Esophagus muscularis mucosa (tissue), 4 donors: ENCODE measurements around the gene PRKN. TPM values are rescaled to one million over a fixed set of nuclear protein-coding genes. Genes with fewer than 3 reads are reported as not detected.

Source experiments
- DNase-seq: peaks from one replicate; pipeline ENCODE4 v3.0.0-alpha.2; 2017; ENCODE audit errors: extremely low spot score
- H3K27ac ChIP-seq, 4 donors: fragments of 200-600 bp; sonication (generic); replicated peaks in 1 of 4; 1 replicate in 3 of 4; 2 replicates in 1 of 4; pipeline ENCODE4 v1.5.1; 2016 to 2019; ENCODE audit warnings: mild to moderate bottlenecking in 1 of 4
- H3K27me3 ChIP-seq, 4 donors: fragments of 200-600 bp; sonication (generic); one replicate each; pipeline versions ENCODE4 v1.5.1 to v1.6.0; 2016 to 2019
- H3K36me3 ChIP-seq, 4 donors: fragments of 200-600 bp; sonication (generic); one replicate each; pipeline ENCODE4 v1.5.1; 2016 to 2019
- H3K4me1 ChIP-seq, 4 donors: fragments of 200-600 bp; sonication (generic); one replicate each; pipeline ENCODE4 v1.5.1; 2016 to 2019
- H3K4me3 ChIP-seq, 4 donors: fragments of 200-600 bp; sonication (generic); 1 replicate in 2 of 4; 2 replicates in 2 of 4; pipeline ENCODE4 v1.5.1; 2016 to 2019; ENCODE audit warnings: mild to moderate bottlenecking in 4 of 4, moderate library complexity in 1 of 4
- H3K9me3 ChIP-seq, 4 donors: fragments of 200-600 bp; sonication (generic); 1 replicate in 3 of 4; 2 replicates in 1 of 4; pipeline ENCODE4 v1.5.1; 2016 to 2019
- CTCF ChIP-seq, 3 experiments: fragments of 200-600 bp in 2 of 3; fragments of 450-650 bp in 1 of 3; sonication (generic) in 2 of 3; IDR thresholded peaks; one replicate each; pipeline ENCODE4 v1.5.1; 2017 to 2019; ENCODE audit warnings: antibody characterized with exemption in 3 of 3, mild to moderate bottlenecking in 2 of 3, moderate library complexity in 1 of 3
- EP300 ChIP-seq: sonication (generic); formaldehyde crosslinking; IDR thresholded peaks from one replicate; pipeline ENCODE4 v1.6.1; 2017; ENCODE audit warnings: antibody characterized with exemption
- POLR2A ChIP-seq: fragments of 450-650 bp; IDR thresholded peaks from one replicate; pipeline ENCODE4 v1.6.1; 2017; ENCODE audit warnings: antibody characterized with exemption, moderate library complexity, mild to moderate bottlenecking, low read depth
- POLR2AphosphoS5 ChIP-seq, 2 donors: sonication (generic); formaldehyde crosslinking; IDR thresholded peaks; one replicate each; pipeline ENCODE4 v1.6.1; 2017; ENCODE audit warnings: antibody characterized with exemption in 2 of 2
- WGBS: methylation state at CpG from one replicate; pipeline ENCODE4 v1.1.5; 2018; 5-methylcytosine and 5-hydroxymethylcytosine counted together
- intact Hi-C: fragments of 100-400 bp; cut with DNase I; formaldehyde crosslinking; loops from one replicate; pipeline ENCODE4 v1.15.1; 2023
- total RNA-seq, 4 donors: library from RNA; depleted of rRNA; stranded (reverse); fragments of >200 nt; gene quantifications; one replicate each; pipeline versions ENCODE4 v1.1.0 to v1.2.1, GENCODE V29; 2016

Gene PRKN
- total RNA-seq, 4 donors from 2014 or later, result 9.6 to 14.5 (median 10.8) TPM

GRCh38 chr6:161544801-161545480 lies 1182.6 kb downstream of the PRKN start:
- H3K9me3 ChIP-seq, result no peaks in the 10 kb centered on the region
- DNase-seq, result no peak
- intact Hi-C loops, result no loop called here
- 86% methylated on average over 10 of the region's 10 CpGs for WGBS
- peaks cover 3 to 19% (median 12%) of the 10 kb centered on the region in 4 donors for H3K4me1 ChIP-seq
- H3K27ac ChIP-seq, result no peak overlapping the region
- no peak for TF ChIP-seq POLR2AphosphoS5 (IDR thresholded peaks at IDR 0.05)
- H3K4me3 ChIP-seq, result no peak overlapping the region
- H3K36me3 ChIP-seq, result no peaks in the 10 kb centered on the region
- no peaks in the 10 kb centered on the region for H3K27me3 ChIP-seq

- Histone ChIP-seq H3K4me1 (peaks cover 3 to 18% (median 12%) of the 10 kb centered on the region in 4 donors), H3K27me3 (no peaks in the 10 kb centered on the region), H3K27ac (no peak overlapping the region), H3K9me3 (no peaks in the 10 kb centered on the region), H3K4me3 (no peak overlapping the region), H3K36me3 (no peaks in the 10 kb centered on the region)
- 87% methylated on average over 4 of the region's 4 CpGs for WGBS
- DNase-seq, result no peak
- TF ChIP-seq EP300 (no peak), POLR2A (no peak), CTCF (IDR thresholded peaks at IDR 0.05) (no peak), POLR2AphosphoS5 (IDR thresholded peaks at IDR 0.05) (no peak)
- intact Hi-C loops, result no loop called here
Observed at GRCh38 chr6:161543684-161544309, 1183.8 kb downstream of the PRKN start.

- TF ChIP-seq EP300 (no peak), CTCF (IDR thresholded peaks at IDR 0.05) (no peak), POLR2A (no peak), POLR2AphosphoS5 (IDR thresholded peaks at IDR 0.05) (no peak)
- no peak for DNase-seq
Observed at GRCh38 chr6:161542346-161542980, 1185.1 kb downstream of the PRKN start.

GRCh38 chr6:161540532-161540931 lies 1187.0 kb downstream of the PRKN start:
- Histone ChIP-seq H3K27ac (no peak overlapping the region), H3K4me1 (no peaks in the 10 kb centered on the region), H3K27me3 (no peaks in the 10 kb centered on the region), H3K4me3 (no peak overlapping the region), H3K36me3 (no peaks in the 10 kb centered on the region), H3K9me3 (no peaks in the 10 kb centered on the region)
- intact Hi-C loops, result no loop called here
- WGBS, result 93% methylated on average over 1 of the region's 1 CpG
- TF ChIP-seq POLR2AphosphoS5 (IDR thresholded peaks at IDR 0.05) (no peak), EP300 (no peak), CTCF (IDR thresholded peaks at IDR 0.05) (no peak), POLR2A (no peak)
- no peak for DNase-seq

More at GRCh38 chr6:161542346-161542980, 1185.1 kb downstream of the PRKN start:
- Histone ChIP-seq H3K36me3 (no peaks in the 10 kb centered on the region), H3K4me3 (no peak overlapping the region), H3K27ac (no peak overlapping the region), H3K4me1 (peaks cover 0 to 4% (median 2%) of the 10 kb centered on the region in 4 donors), H3K9me3 (no peaks in the 10 kb centered on the region), H3K27me3 (no peaks in the 10 kb centered on the region)
- 45% methylated on average over 4 of the region's 4 CpGs for WGBS
- intact Hi-C loops, result no loop called here

- intact Hi-C loops, result no loop called here
- Histone ChIP-seq H3K4me1 (no peaks in the 10 kb centered on the region), H3K4me3 (no peak overlapping the region), H3K27ac (no peak overlapping the region), H3K27me3 (no peaks in the 10 kb centered on the region), H3K9me3 (no peaks in the 10 kb centered on the region), H3K36me3 (no peaks in the 10 kb centered on the region)
- 87% methylated on average over 3 of the region's 3 CpGs for WGBS
- no peak for DNase-seq
- no peak for TF ChIP-seq CTCF (IDR thresholded peaks at IDR 0.05)
- TF ChIP-seq EP300, result no peak
- TF ChIP-seq POLR2AphosphoS5 (IDR thresholded peaks at IDR 0.05), result no peak
- TF ChIP-seq POLR2A, result no peak
Observed at GRCh38 chr6:161536224-161536630, 1191.3 kb downstream of the PRKN start.
